NCI-H748 (cell line): ENCODE measurements around the gene CHDH.

Experiments used
- DNase-seq: peaks from one replicate; lab custom pipeline; 2025; ENCODE audit not compliant: unreplicated experiment; lab: John Stamatoyannopoulos, UW

CHDH gene

DNA sequence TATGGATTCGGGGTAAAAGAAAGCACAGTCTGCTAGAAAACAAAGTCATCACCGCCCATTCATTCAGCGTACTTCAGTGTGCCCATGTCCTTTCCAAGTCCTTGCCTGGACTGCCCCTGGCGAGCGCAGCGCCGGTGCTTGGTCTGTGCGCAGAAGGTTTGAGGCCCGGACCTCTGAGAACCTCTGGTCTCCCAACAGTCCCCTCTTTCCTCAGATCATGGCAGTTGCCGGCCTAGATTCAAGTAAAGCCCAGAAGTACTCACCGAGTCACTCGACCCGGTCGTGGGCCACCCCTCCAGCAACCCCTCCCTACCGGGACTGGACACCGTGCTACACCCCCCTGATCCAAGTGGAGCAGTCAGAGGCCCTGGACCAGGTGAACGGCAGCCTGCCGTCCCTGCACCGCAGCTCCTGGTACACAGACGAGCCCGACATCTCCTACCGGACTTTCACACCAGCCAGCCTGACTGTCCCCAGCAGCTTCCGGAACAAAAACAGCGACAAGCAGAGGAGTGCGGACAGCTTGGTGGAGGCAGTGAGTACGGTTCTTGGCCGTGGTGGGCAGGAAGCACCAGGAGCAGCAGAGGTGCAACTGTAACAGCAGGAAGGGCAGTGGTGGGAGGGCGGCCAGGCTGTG, 36.3 kb downstream of the CHDH start:
- DNase-seq, result no peak

DNA sequence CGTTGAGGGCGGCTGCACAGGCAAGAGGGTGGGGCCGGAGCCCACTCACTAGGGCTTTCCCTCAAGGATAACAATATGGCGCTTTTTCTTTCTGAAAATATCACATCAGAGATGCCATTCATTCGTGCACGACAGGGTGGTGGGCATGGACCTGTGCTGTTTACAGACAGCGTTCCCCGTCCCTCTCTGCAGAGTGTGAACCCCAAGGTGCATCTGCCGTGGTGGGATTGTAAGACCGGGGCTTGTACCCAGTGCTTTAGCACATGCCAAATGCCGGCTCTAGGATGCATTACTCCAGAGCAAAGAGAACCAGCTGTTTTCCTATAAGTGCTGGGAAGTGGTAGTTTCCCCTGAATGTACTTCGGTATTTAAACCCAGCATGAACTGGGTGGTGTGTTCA, 37.0 kb downstream of the CHDH start:
- no peak for DNase-seq

DNA sequence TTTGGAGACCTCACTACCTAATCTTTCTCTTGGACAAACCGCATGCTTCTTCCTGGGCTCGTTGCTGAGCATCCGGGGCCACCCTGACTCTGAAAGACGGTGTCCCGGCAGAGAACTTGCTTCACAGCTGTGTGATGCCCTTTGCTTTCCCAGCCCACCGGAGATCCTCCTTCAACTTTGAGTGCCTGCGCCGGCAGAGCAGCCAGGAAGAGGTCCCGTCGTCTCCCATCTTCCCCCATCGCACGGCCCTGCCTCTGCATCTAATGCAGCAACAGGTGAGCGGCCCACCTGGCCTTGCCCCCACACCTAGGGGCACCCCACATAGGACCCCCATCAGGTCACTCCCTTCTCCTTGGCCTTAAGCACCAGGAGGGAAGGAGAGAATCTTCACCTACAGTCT, 37.7 kb downstream of the CHDH start:
- DNase-seq, result no peak

DNA sequence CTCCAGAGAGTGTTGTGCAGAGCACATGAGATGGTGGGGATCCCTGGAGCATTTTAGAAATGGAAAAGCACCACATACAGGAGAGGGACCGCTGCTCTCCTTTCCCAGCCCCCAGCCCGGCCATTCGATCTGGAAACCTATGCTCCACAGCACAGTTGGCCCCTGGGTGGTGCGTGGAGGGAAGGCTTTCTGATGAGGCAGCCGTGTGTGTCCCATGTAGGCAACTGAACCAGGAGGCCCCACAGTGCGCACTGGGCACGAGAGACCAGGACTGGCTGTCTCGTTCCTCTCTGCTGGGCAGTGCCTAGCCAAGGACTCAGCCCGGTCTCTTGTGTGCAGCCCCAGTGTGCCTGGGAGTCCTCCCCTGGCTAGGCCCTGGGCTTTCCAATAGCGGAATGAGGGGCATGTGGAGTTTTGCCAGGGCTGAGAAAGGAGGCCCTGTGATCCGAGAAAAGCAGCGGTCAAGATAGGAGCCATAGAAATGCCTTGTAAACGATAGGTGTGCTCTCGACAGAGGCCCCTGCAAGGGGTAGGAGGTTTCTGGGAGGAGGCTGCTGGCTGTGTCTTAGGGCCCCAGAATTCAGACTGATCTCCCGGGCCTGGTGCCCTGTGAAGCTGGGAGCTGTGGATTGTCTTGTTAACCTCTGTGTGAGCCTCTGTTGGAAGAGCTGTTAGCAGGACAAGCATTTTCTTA, 39.0 kb downstream of the CHDH start:
- DNase-seq, result no peak

DNA sequence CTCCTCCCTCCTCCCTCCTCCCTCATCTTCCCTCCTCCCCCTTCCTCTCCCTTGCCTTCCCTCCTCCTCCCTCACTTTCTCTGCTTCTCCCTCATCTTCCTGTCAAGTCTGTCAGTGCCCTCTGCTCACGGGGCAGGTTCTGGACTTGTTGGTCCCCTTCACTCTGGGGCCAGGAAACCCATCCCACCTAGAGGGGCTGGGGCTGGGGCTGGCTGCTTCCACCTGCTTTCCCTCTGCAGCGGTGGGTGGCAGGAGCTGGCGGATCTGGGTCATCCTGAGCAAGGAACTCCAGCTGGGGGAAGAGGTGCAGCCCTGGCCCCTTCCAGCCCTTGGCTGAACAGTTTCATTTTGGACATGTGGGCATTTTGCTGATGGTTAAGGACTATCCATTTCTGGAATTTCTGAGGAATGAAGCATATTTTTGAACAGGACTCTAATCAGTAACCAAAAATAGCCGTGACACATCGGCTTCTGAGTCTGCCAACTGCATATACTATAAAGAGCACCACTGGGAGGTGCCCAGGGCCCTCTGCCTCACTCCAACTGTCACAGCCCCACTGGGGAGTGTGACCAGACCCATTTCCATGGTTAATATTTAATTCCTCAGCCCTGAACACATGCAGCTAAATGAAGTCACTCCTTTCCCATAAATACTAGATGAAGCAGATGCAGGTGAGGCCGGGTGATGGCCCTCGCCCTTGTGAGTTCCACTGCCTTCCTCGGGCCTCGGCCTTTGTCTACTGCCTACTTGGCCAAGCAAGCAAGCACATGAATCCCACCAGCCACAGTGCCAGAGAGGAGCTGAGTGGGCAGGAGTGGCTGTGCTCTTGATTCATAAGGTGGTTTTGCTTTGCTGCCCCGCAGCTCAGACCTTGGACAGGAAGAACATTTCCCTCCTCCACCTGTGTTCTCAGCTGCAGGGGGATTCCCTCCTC, 39.8 kb downstream of the CHDH start:
- DNase-seq, result no peak

DNA sequence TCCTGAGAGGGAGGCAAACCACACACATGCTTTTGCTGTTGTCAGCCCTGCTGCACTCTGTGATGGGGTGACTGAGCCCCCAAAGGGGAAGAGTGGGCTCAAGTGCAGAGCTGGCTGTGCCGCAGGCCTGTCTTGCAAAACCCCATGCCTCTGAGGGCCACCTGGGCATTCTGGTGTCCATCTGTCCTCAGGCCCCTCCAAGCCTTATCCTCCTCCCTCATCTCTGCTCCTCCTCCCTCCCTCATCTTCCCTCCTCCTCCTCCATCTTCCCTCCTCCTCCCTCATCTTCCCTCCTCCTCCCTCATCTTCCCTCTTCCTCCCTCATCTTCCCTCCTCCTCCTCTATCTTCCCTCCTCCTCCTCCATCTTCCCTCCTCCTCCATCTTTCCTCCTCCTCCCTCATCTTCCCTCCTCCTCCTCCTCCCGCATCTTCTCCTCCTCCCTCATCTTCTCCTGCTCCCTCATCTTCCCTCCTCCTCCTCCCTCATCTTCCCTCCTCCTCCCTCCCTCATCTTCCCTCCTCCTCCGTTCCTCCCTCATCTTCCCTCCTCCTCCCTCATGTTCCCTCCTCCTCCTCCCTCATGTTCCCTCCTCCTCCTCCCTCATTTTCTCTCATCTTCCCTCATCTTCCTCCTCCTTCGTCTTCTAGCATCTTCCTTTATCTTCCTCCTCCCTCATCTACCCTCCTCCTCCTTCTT, 40.6 kb downstream of the CHDH start:
- no peak for DNase-seq

DNA sequence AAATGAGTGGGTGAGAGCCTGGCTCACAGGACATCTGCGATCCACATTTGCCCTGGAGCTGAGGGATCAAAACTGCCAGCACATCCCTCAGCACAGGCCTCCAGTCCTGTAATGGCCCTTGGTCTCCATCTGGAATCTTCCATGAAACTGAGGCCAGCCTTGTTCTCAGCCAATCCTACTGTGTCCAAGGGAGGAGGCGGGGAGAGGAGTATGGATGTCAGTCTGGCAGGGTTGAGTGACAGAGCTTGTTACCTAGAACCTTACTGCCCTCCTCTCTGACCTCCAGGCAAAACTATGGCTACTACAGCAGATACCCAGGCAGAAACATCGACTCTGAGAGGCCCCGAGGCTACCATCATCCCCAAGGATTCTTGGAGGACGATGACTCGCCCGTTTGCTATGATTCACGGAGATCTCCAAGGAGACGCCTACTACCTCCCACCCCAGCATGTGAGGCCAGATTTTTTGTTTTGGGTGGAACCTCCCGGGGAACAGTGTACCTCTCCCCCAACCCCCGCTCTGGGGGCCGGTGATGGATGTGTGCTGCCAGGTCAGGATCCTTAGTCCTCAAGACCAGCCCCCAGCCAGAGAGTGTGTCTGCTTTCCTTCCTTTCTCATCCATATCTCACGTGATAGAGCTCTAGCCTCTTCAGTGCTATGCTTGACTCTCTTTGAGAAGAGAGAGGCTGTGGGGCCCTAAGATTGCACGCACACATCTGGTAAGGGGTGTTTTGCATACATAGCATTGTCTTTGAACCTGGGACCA, 41.3 kb downstream of the CHDH start:
- no peak for DNase-seq

DNA sequence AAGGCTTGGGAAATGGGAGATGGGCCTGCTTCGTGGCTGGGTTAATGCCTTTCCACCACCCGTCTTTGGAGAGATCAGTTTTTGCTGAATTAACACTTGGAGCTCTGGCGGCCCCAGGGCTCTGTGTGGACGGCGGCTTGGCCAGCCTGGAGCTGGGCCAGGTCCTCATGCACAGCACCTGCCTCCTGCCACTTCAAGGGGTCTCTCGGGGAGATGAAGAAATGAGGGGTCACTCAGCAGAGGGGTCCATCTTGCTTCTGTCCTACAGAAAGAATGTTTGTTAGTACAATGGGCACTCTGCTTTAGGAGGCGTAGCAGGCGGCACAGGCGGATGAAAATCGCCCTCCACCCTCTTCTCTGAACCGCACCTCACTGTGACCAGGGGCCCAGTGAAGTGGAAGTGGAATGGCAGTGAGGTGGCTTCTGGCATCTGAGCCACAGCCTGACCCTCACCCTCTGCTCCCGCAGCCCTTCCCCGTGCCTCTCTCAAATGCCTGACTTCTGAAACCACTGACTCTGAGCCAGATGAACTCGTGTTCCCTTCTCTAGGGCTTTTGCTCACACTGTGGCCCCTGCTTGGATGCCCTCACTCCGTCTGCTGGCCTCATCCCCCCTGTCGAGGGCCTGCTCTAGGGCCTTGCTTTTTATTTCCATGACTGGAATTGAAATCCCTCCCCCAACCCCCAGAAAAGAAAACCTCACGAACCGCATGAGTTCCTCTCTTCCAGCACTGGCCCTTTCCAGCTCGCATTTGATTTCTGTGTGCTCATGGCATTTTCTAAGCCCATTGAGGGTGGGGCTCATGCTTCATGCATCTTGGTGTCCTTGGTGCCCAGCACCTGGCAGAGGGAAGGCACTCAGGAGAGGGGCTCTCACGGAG, 42.2 kb downstream of the CHDH start:
- DNase-seq, result no peak

DNA sequence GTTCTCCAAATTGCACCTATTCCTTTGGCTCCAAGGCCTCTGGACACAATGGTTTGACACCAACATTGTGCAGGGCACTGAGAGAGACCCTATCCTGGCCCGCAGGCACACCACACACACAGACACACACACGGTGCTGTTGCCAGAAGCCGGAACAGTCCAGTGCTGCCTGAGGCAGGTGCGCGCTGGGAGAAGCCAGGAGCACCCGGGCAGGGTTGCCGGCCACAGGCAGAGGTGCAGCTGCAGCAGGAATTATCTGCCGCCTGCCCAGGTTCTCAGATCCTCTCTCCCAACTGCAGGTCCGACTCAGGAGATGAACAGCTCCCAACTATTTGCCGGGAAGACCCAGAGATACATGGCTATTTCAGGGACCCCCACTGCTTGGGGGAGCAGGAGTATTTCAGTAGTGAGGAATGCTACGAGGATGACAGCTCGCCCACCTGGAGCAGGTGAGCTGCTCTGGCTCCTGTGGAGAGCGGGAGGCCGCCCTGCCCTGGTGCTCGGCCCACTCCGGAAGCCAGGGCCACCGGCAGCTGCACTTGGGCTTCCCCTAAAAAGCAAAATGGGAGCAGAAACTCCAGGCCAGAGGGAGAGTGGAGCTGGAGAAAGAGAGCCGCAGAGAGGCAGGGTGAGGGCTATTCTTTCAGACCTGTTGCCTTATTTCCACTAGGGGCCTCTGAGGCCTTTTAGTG, 42.9 kb downstream of the CHDH start:
- DNase-seq, result no peak

DNA sequence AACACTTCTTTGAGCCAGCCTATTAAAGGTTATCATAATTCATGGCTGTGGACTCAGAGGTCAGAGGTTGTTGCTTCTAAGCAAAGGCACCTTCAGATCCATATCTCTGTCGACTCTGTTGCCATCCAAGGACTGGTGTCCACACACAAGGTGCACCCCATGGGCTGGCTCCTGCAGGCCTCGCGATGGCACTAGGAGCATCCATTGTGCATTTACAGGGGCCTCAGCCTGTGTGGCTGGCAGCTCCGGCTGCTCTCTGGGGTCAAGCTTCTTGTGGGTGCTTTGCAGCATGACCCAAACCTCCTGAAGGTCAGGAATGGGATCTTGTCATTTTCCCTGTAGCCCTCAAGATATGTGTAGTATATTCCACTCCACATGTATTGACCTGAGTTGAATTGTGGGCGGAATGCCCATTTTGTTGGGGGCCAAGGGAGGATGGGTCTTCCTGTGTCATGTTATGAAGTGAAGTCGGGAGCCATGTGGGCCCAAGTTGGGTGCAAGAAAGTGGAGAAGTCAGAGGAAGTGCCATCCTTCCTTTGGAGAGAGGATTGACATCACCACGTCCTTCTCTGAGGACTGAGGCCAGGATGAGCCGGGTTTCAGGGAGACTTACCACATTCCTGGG, 43.9 kb downstream of the CHDH start:
- no peak for DNase-seq

DNA sequence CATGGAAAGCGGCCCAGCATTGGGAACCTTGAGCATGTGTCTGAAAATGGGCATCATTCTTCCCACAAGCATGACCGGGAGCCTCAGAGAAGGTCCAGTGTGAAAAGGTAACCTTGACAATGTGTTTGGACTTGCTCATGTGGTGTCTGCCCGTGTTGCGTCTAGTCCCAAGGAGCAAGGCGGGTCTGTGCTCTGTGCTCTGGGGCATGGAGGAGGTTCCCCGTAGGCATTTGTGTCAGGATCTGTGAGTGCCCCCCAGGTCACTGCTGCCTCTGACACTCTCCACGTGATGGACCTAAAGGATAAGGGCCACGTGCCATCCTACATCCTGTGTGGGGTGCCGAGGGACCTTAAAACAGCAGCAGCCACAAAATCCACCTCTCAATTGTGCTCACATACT, 44.9 kb downstream of the CHDH start:
- no peak for DNase-seq

DNA sequence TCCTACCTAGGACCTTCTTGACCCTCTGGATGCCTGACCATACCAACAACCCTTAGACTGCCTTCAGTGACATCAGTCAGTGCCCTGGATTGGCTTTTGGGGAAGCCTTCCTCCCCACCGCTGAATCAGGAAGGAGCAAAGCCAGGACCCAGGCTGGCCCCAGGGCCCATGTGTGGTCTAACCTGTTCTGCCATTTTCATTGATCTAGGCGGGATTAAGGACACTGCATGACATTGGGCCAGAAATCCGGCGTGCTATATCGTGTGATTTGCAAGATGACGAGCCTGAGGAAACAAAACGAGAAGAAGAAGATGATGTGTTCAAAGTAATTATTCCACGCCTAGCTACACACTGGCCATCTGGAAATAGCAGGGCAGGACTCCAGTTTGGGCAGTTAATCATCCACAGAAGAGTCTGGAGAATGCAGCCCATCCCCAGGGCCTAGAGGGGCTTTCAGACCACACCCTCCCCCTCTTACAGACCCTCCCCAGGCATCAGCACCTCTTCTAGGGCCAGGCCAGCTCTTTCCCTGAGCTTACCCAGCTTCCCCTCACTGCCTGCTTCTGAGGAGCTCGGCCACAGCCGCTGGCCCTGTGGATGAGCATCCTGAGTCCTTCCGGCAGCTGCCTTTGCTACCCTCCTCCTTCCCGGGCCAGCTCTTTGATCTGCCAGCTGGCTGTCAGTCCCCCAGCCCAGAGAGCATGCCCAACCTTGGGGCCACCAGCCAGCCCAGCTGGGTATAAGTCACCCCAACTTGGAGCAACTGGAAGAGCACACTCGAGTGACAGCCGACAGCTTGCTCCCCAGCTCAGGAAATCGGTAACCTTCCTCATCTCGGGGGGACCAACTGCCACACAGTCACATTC, 45.9 kb downstream of the CHDH start:
- DNase-seq, result no peak

DNA sequence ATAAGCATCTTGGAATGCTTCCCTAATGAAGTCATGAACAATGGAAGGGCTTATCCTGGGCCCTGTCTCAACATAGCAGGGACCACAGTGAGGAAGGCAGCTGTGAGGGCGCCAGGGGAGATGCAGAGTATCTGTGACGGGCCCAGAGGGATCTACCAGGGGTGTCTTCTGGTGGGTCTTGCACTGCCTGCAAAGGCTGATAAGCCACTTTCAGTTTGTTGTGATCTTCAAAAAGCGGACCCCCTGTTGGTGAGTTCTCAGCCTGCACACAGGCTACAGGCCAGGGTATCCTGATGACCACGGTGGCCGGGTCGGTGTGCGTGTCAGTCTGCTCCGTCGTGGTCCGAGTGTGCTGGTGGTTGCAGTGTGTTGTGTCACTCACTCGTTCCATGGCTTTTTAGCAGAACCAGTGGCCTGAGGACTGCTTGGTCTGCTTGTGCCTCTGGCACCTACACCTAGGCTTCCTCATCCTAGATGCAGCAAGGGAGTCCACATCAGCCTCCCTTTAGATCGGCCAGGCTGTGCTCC, 46.8 kb downstream of the CHDH start:
- DNase-seq, result no peak

DNA sequence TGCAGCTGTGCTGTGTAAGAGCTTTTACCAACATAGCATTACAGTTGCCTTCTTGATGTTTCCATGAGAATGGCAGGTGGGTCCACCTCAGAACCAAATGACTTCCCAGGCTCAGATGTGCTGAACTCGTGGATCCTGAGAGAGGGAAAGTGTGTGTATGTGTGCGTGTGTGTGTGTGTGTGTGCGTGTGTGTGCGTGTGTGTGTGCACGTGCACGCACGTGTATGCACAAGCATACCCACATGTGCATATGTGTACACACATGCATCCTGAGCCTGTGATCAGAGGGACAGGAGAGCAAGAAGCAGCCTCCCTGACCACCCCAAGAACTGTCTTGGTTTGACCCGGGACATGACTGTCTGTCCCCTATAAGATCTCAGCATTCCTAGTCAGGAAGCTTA, 48.1 kb downstream of the CHDH start:
- no peak for DNase-seq

DNA sequence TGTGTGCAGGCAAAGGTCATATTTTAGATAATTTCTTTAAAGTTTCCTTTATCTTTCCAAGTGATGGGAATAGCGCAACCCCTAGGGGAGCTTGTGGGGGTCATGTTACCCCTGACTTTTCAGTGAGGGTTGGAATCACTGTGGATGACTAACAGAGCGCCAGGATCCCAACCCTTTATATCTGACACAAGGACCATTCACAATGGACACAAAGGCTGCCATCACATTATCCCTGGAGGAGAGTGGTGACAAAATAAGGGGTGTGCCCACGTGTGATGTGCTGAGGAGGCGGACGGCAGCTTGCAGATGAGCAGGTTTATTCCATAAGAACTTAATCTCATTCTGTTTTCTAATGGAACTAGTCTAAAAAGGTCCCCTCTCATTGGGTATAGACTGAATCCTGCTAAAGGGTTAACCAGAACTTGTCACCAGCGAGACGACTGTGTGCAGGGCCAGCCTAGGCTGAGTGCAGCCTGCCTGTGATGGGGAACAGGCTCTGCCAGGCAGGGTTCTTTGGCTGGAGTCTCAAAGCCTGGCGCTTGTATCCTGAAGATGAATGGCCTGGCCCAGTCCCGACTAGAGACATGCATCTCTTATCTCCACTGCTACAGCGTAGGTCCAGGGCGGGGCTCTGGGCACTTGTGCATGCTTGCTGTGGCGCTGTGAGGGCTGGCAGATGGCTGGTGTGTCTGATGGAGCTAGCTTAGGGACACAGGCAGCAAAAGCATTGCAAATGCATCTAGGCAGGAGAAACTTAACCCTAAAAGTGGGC, 50.2 kb downstream of the CHDH start:
- peak; percentile 39 for DNase-seq

DNA sequence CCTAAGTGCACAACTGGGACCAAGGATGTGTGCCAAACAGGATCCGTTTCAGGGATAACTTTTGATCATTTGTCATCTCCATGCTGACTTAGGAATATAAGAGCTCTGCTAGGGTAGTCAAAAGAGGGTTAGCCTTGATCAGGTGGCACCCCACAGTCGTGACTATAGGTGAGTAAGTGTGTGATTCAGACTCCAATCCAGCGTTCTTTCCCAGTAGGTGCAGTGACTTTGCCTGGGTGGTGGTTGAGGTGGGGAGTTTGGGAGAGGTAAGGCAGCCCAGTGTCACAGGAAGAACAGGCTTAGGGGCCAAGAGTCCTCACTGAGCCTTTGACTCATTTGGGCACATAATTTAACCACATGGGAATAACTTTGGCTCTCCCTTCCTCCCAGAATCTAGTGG, 51.0 kb downstream of the CHDH start:
- DNase-seq, result no peak

DNA sequence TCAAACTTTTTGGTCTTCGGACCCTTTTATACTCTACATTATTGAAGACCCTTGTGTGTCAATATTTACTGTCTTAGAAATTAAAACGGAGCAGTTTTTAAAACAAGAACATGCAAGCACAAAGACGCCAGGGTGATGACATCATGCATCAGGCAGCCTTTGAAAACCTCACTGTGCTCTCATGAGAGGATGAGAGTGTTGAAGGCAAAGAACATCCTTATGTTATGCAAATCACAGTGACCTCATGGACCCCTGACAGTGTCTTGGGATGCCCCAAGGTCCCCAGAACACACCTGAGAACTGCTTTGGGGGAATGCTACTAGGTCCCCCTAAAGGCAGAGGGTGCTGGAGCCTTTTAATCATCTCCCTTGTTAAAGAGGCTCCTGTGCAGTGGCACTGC, 51.6 kb downstream of the CHDH start:
- DNase-seq, result no peak
